ENCODE data around the gene SFTA2. TPM values are rescaled to one million over a fixed set of nuclear protein-coding genes. Genes with fewer than 3 reads are reported as not detected.
A peak's percentile ranks its signal among the peaks of the same experiment; 100 is the strongest.
"Not testable (repeated sequence)": the region's sequence is repeated elsewhere in the genome, so short reads cannot be mapped to it uniquely, and the experiment has no call there.

Gene SFTA2
- total RNA-seq, 2 donors from 2014 or later, result not detected

DNA sequence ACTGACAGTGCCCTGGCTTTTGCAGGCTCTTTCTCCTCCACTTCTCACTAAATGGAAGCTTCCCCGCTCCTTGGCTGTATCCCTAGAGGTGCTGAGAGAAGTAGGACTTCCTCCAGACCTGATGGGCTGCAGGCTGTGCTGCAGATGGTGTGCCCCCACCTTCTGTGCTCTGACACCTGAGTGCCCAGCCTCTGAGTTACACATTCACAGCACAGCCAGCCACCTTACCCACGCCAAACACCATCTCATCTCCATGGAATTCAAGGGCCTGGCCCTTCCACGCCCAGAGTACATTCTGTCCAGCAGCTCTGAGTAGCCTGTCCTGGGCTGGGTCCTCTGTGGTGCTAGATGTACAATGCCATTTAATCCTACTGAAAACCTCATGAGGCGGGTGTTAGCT lies 5.3 kb downstream of the SFTA2 start:
- peaks cover 47% of the 10 kb centered on the region for H3K36me3 Mint-ChIP-seq (ENCODE audit: low read depth)
- no peaks in the 10 kb centered on the region for H3K27me3 Mint-ChIP-seq (ENCODE audit: insufficient read depth)
- no peak overlapping the region for H3K4me3 Mint-ChIP-seq
- H3K4me1 Mint-ChIP-seq, result peaks cover 6% of the 10 kb centered on the region
- Histone ChIP-seq H3K36me3 (ENCODE audit: control insufficient read depth, insufficient read depth, low read length) (peaks cover 17% of the 10 kb centered on the region), H3K9me3 (ENCODE audit: control insufficient read depth, low read length) (peaks cover 12% of the 10 kb centered on the region), H3K27ac (ENCODE audit: low read depth, low read length) (no peak overlapping the region), H3K9ac (ENCODE audit: extremely low read depth, low read length, poor library complexity, severe bottlenecking) (no peak overlapping the region), H3K4me1 (ENCODE audit: control insufficient read depth, insufficient read depth, low read length) (no peaks in the 10 kb centered on the region), H3K4me3 (ENCODE audit: low read length) (no peak overlapping the region), H3K27me3 (ENCODE audit: control insufficient read depth, insufficient read depth, low read length, poor library complexity, severe bottlenecking) (no peaks in the 10 kb centered on the region)
- no peak overlapping the region for H3K27ac Mint-ChIP-seq
- H3K9me3 Mint-ChIP-seq, result peaks cover 13% of the 10 kb centered on the region
- no peak for DNase-seq
- TF ChIP-seq, protein P1, sequence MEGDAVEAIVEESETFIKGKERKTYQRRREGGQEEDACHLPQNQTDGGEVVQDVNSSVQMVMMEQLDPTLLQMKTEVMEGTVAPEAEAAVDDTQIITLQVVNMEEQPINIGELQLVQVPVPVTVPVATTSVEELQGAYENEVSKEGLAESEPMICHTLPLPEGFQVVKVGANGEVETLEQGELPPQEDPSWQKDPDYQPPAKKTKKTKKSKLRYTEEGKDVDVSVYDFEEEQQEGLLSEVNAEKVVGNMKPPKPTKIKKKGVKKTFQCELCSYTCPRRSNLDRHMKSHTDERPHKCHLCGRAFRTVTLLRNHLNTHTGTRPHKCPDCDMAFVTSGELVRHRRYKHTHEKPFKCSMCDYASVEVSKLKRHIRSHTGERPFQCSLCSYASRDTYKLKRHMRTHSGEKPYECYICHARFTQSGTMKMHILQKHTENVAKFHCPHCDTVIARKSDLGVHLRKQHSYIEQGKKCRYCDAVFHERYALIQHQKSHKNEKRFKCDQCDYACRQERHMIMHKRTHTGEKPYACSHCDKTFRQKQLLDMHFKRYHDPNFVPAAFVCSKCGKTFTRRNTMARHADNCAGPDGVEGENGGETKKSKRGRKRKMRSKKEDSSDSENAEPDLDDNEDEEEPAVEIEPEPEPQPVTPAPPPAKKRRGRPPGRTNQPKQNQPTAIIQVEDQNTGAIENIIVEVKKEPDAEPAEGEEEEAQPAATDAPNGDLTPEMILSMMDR (conservative IDR thresholded peaks at IDR 0.05), result no peak
- 91 to 100% methylated on average over 2 to 4 of the region's 4 CpGs for WGBS, 2 experiments (ENCODE audit: insufficient coverage in 1 of 2, insufficient read length in 1 of 2)

DNA sequence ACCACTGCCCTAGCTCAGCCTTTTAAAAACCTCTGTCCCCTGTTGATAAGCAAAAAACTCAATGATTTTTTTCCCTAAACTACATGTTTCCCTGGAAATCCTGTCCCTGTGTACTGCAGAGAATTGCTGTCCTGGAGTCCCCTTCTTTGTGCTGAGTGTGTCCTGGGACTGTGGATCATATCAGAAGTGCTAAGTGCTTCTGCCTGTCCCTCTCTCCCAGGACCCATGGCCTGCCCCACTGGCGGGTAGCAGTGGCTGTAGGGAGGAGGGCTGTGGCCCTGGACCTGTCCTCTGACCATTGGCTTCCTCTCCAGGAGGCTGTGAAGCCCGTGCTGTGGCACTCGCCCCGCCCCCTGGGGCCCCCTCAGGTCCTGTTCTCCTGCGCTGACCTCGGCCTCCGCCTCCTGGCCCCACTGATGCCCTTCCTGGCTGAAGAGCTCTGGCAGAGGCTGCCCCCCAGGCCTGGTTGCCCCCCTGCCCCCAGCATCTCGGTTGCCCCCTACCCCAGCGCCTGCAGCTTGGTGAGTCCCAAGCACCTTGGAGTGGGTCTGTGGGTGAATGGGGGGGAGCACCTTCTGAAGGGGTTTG lies 7.8 kb downstream of the SFTA2 start:
- H3K27ac Mint-ChIP-seq, result peak overlapping the region; percentile 16
- peaks cover 59% of the 10 kb centered on the region for H3K36me3 Mint-ChIP-seq (ENCODE audit: low read depth)
- H3K4me3 Mint-ChIP-seq; H3K27ac ChIP-seq (ENCODE audit: low read depth, low read length); H3K4me3 ChIP-seq (ENCODE audit: low read length); H3K9ac ChIP-seq (ENCODE audit: extremely low read depth, low read length, poor library complexity, severe bottlenecking); H3K4me1 ChIP-seq (ENCODE audit: control insufficient read depth, insufficient read depth, low read length); H3K9me3 Mint-ChIP-seq; H3K4me1 Mint-ChIP-seq; H3K27me3 Mint-ChIP-seq (ENCODE audit: insufficient read depth); H3K27me3 ChIP-seq (ENCODE audit: control insufficient read depth, insufficient read depth, low read length, poor library complexity, severe bottlenecking); DNase-seq: not testable (repeated sequence)
- Histone ChIP-seq H3K9me3 (ENCODE audit: control insufficient read depth, low read length) (peaks cover 12% of the 10 kb centered on the region), H3K36me3 (ENCODE audit: control insufficient read depth, insufficient read depth, low read length) (peaks cover 36% of the 10 kb centered on the region)
- WGBS, 2 experiments (ENCODE audit: insufficient coverage in 1 of 2, insufficient read length in 1 of 2), result 91% methylated on average over 9 of the region's 9 CpGs; no CpG with 5 or more reads in 1 of the 2 experiments

DNA sequence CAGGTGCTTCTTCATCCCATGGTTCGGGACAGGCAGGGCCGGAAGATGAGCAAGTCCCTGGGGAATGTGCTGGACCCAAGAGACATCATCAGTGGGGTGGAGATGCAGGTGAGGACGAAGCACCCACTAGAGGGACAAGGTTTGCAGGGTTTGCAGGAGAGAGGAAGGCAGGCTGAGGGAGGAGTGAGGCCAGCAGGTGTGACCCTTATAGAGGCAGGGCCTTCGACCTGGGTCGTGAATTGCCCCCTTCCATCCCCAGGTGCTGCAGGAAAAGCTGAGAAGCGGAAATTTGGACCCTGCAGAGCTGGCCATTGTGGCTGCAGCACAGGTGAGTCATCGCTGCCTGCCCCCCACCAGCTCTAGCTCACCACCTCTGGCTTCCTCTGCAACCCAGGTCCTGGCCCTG lies 9.5 kb downstream of the SFTA2 start:
- TF ChIP-seq, protein P1 (conservative IDR thresholded peaks at IDR 0.05), result peak; percentile 29
- H3K4me1 Mint-ChIP-seq, result peaks cover 6% of the 10 kb centered on the region

DNA sequence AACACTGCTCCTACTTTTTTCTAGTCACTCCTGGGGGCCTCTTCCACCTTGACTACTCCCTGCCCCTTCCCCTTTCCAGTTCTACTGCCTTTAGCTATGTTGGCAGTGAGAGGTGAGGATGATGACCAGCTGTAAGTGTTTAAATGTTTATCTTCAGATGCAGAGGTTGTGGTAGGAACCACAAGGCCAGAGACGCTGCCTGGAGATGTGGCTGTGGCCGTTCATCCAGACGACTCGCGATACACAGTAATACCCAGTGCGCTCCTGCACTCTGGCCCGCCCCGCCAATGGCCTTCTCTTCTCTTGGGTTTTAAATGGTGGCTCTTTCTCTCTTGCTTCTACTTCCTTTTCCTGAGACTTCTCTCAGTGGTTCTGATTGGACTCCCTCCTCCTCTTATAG lies 13.3 kb downstream of the SFTA2 start:
- Histone ChIP-seq H3K36me3 (ENCODE audit: control insufficient read depth, insufficient read depth, low read length) (peaks cover 42% of the 10 kb centered on the region), H3K4me3 (ENCODE audit: low read length) (no peak overlapping the region), H3K4me1 (ENCODE audit: control insufficient read depth, insufficient read depth, low read length) (no peaks in the 10 kb centered on the region), H3K27ac (ENCODE audit: low read depth, low read length) (no peak overlapping the region), H3K9me3 (ENCODE audit: control insufficient read depth, low read length) (no peaks in the 10 kb centered on the region), H3K27me3 (ENCODE audit: control insufficient read depth, insufficient read depth, low read length, poor library complexity, severe bottlenecking) (no peaks in the 10 kb centered on the region), H3K9ac (ENCODE audit: extremely low read depth, low read length, poor library complexity, severe bottlenecking) (no peak overlapping the region)
- Mint-ChIP-seq H3K4me3 (no peak overlapping the region), H3K36me3 (ENCODE audit: low read depth) (peaks cover 51% of the 10 kb centered on the region), H3K27me3 (ENCODE audit: insufficient read depth) (no peaks in the 10 kb centered on the region), H3K27ac (no peak overlapping the region), H3K9me3 (no peaks in the 10 kb centered on the region), H3K4me1 (peaks cover 17% of the 10 kb centered on the region)
- WGBS, 2 experiments (ENCODE audit: insufficient coverage in 1 of 2, insufficient read length in 1 of 2), result 92 to 96% methylated on average over 8 of the region's 8 CpGs
- DNase-seq, result no peak
- TF ChIP-seq, protein P1 (conservative IDR thresholded peaks at IDR 0.05), result no peak

More for the DNA sequence above, 9.5 kb downstream of the SFTA2 start:
- 81 to 89% methylated on average over 4 to 7 of the region's 7 CpGs for WGBS, 2 experiments (ENCODE audit: insufficient coverage in 1 of 2, insufficient read length in 1 of 2)
- H3K9ac ChIP-seq (ENCODE audit: extremely low read depth, low read length, poor library complexity, severe bottlenecking), result no peak overlapping the region
- H3K27me3 Mint-ChIP-seq (ENCODE audit: insufficient read depth), result no peaks in the 10 kb centered on the region
- H3K27me3 ChIP-seq (ENCODE audit: control insufficient read depth, insufficient read depth, low read length, poor library complexity, severe bottlenecking), result no peaks in the 10 kb centered on the region
- DNase-seq, result peak; percentile 82
- H3K36me3 ChIP-seq (ENCODE audit: control insufficient read depth, insufficient read depth, low read length), result peaks cover 31% of the 10 kb centered on the region
- H3K9me3 Mint-ChIP-seq, result no peaks in the 10 kb centered on the region
- H3K4me3 ChIP-seq (ENCODE audit: low read length), result no peak overlapping the region
- peaks cover 55% of the 10 kb centered on the region for H3K36me3 Mint-ChIP-seq (ENCODE audit: low read depth)
- no peak overlapping the region for H3K27ac ChIP-seq (ENCODE audit: low read depth, low read length)
- H3K9me3 ChIP-seq (ENCODE audit: control insufficient read depth, low read length), result no peaks in the 10 kb centered on the region
- no peak overlapping the region for H3K27ac Mint-ChIP-seq
- H3K4me3 Mint-ChIP-seq, result no peak overlapping the region
- no peaks in the 10 kb centered on the region for H3K4me1 ChIP-seq (ENCODE audit: control insufficient read depth, insufficient read depth, low read length)

All from endodermal cell (in vitro differentiated cells).